H1 (cell line): Measurements from ENCODE around the gene FGF11. TPM values are rescaled to one million over a fixed set of nuclear protein-coding genes. Genes with fewer than 3 reads are reported as not detected.

ENCODE experiments used
- CREB1 ChIP-seq: IDR thresholded peaks from 2 replicates; pipeline ENCODE4 v1.6.1; 2012; ENCODE audit warnings: inconsistent platforms
- KDM4A ChIP-seq: IDR thresholded peaks from one replicate; pipeline ENCODE4 v1.7.1; 2012; ENCODE audit warnings: low read depth, mild to moderate bottlenecking, moderate library complexity, low read length, inconsistent platforms; ENCODE audit not compliant: severe bottlenecking
- KDM5A ChIP-seq: fragments of 200-600 bp; IDR thresholded peaks from 2 replicates; pipeline ENCODE4 v1.7.1; 2012; ENCODE audit warnings: mild to moderate bottlenecking, low read length, inconsistent platforms, mixed read lengths
- SIRT6 ChIP-seq: IDR thresholded peaks from one replicate; pipeline ENCODE4 v1.7.1; 2012; ENCODE audit warnings: low read length, inconsistent platforms
- polyA plus RNA-seq, 7 experiments: library from polyadenylated mRNA; depleted of rRNA in 3 of 7; stranded (reverse) in 5 of 7; unstranded in 2 of 7; fragments of >200 nt in 5 of 7; fragments of 200-250 nt in 2 of 7; gene quantifications; 1 replicate in 5 of 7; 2 replicates in 1 of 7; 4 replicates in 1 of 7; pipeline versions ENCODE4 v1.2.1 to v1.2.3, GENCODE V29; 2011 to 2013; ENCODE audit warnings: missing spikeins in 2 of 7, mixed read lengths in 2 of 7
- total RNA-seq: library from RNA; stranded (reverse); fragmentation: NEBNext Ultra II Directional; extraction: Animal tissue kit (Norgen Biotek cat#: 25700); gene quantifications from 2 replicates; pipeline ENCODE4 v1.2.1, GENCODE V29; 2021

The FGF11 gene
- total and polyA plus RNA-seq, 2 of the 8 experiments (the other 6 are each of a cell fraction or from before 2014, with no cell fraction given), result 11.8 to 26.1 TPM

GRCh38 chr17:7490144-7490543, 50.8 kb downstream of the FGF11 start (continued):
- TF ChIP-seq CREB1, result no peak
- no peak for TF ChIP-seq KDM5A
- no peak for TF ChIP-seq KDM4A
- no peak for TF ChIP-seq SIRT6
